GM12878 (cell line): ENCODE results near the gene MEMO1.

Experiments
- BCL3 ChIP-seq: IDR thresholded peaks from 2 replicates; pipeline ENCODE4 v1.6.1; 2011; ENCODE audit warnings: borderline replicate concordance, low read depth, mild to moderate bottlenecking, moderate library complexity, low read length; ENCODE audit not compliant: insufficient read depth, poor library complexity, severe bottlenecking
- EZH2 ChIP-seq: IDR thresholded peaks from 2 replicates; pipeline ENCODE4 v1.6.1; 2012; ENCODE audit warnings: low read depth, mild to moderate bottlenecking, control low read depth, inconsistent platforms, low read length, borderline replicate concordance; ENCODE audit not compliant: control insufficient read depth
- POLR2A ChIP-seq: IDR thresholded peaks from 2 replicates; pipeline ENCODE4 v1.6.1; 2011; ENCODE audit warnings: low read depth, mild to moderate bottlenecking, low read length
- POLR2AphosphoS5 ChIP-seq: IDR thresholded peaks from 2 replicates; pipeline ENCODE4 v1.6.1; 2011; ENCODE audit warnings: mild to moderate bottlenecking, low read length, inconsistent platforms
- SMC3 ChIP-seq: IDR thresholded peaks from 2 replicates; pipeline ENCODE4 v1.6.1; 2011; ENCODE audit warnings: low read length, improper control_type of control experiment, borderline replicate concordance
- SPI1 ChIP-seq: IDR thresholded peaks from 2 replicates; pipeline ENCODE4 v1.6.1; 2011; ENCODE audit warnings: low read depth, mild to moderate bottlenecking, low read length, moderate library complexity, borderline replicate concordance; ENCODE audit not compliant: insufficient read depth
- TARDBP ChIP-seq: IDR thresholded peaks from 2 replicates; pipeline ENCODE4 v1.6.1; 2016; ENCODE audit warnings: borderline replicate concordance
- USF2 ChIP-seq: IDR thresholded peaks from 2 replicates; pipeline ENCODE4 v1.6.1; 2011; ENCODE audit warnings: low read depth, low read length, improper control_type of control experiment, borderline replicate concordance
- ZSCAN29 ChIP-seq: fragments of 450-650 bp; IDR thresholded peaks from 2 replicates; pipeline ENCODE4 v1.6.1; 2017; ENCODE audit warnings: mild to moderate bottlenecking, moderate library complexity
- TF ChIP-seq, protein P1 (sequence below), 3 experiments: IDR thresholded peaks in 2 of 3; conservative IDR thresholded peaks in 1 of 3; 2 replicates each; pipeline ENCODE4 v1.5.1; 2011; ENCODE audit warnings: low read depth in 3 of 3, low read length in 3 of 3, mild to moderate bottlenecking in 3 of 3, control low read depth in 2 of 3, moderate library complexity in 2 of 3, inconsistent platforms in 1 of 3, mixed read lengths in 1 of 3; ENCODE audit not compliant: control insufficient read depth in 2 of 3, insufficient read depth in 1 of 3; ENCODE audit errors: extremely low read depth in 1 of 3
- TF ChIP-seq, protein P2 (sequence below): fragments of 450-650 bp; IDR thresholded peaks from 2 replicates; pipeline ENCODE4 v1.6.1; 2017; ENCODE audit warnings: mild to moderate bottlenecking

- TF ChIP-seq POLR2AphosphoS5 (no peak), SPI1 (no peak), USF2 (no peak), ZSCAN29 (no peak), BCL3 (no peak), SMC3 (no peak), POLR2A (no peak), EZH2 (no peak), TARDBP (no peak)
- TF ChIP-seq, protein P1, sequence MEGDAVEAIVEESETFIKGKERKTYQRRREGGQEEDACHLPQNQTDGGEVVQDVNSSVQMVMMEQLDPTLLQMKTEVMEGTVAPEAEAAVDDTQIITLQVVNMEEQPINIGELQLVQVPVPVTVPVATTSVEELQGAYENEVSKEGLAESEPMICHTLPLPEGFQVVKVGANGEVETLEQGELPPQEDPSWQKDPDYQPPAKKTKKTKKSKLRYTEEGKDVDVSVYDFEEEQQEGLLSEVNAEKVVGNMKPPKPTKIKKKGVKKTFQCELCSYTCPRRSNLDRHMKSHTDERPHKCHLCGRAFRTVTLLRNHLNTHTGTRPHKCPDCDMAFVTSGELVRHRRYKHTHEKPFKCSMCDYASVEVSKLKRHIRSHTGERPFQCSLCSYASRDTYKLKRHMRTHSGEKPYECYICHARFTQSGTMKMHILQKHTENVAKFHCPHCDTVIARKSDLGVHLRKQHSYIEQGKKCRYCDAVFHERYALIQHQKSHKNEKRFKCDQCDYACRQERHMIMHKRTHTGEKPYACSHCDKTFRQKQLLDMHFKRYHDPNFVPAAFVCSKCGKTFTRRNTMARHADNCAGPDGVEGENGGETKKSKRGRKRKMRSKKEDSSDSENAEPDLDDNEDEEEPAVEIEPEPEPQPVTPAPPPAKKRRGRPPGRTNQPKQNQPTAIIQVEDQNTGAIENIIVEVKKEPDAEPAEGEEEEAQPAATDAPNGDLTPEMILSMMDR (IDR thresholded peaks at IDR 0.05 in 2 of 3, conservative IDR thresholded peaks at IDR 0.05 in 1 of 3; ENCODE audit: control insufficient read depth in 2 of 3, extremely low read depth in 1 of 3, insufficient read depth in 1 of 3, low read depth in 3 of 3, low read length in 3 of 3), result no peak
- TF ChIP-seq, protein P2, sequence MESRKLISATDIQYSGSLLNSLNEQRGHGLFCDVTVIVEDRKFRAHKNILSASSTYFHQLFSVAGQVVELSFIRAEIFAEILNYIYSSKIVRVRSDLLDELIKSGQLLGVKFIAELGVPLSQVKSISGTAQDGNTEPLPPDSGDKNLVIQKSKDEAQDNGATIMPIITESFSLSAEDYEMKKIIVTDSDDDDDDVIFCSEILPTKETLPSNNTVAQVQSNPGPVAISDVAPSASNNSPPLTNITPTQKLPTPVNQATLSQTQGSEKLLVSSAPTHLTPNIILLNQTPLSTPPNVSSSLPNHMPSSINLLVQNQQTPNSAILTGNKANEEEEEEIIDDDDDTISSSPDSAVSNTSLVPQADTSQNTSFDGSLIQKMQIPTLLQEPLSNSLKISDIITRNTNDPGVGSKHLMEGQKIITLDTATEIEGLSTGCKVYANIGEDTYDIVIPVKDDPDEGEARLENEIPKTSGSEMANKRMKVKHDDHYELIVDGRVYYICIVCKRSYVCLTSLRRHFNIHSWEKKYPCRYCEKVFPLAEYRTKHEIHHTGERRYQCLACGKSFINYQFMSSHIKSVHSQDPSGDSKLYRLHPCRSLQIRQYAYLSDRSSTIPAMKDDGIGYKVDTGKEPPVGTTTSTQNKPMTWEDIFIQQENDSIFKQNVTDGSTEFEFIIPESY, result no peak
These were observed 20.9 kb downstream of the MEMO1 start for GRCh38 chr2:31989946-31990345.
